ENCODE results near the gene PRIM2.
"Not testable (repeated sequence)": the region's sequence is repeated elsewhere in the genome, so short reads cannot be mapped to it uniquely, and the experiment has no call there.

DNA sequence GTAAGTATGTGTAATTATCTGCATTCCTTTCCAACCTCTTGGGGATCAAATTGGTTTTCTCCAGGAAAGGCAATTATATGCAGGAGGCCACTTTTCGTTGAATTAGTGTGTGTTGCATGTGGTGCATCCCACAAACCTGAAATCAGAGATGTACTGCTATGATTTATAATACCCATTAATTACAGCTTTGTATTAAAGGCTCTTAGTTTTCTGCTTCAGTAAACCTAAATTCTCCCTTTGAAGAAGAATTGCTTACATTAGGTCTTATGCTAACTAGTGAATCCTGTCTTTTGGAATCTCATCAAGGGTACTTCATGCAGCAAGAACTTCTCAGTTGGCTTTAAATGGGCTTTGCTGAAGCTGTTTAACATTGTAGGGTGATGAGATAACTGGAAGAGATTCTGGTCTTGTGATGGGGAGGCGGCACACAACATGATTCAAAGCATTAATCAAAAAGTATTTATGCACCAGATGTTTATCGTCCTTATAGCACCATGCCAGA, 155.5 kb downstream of the PRIM2 start:
- TF ChIP-seq, protein P1, sequence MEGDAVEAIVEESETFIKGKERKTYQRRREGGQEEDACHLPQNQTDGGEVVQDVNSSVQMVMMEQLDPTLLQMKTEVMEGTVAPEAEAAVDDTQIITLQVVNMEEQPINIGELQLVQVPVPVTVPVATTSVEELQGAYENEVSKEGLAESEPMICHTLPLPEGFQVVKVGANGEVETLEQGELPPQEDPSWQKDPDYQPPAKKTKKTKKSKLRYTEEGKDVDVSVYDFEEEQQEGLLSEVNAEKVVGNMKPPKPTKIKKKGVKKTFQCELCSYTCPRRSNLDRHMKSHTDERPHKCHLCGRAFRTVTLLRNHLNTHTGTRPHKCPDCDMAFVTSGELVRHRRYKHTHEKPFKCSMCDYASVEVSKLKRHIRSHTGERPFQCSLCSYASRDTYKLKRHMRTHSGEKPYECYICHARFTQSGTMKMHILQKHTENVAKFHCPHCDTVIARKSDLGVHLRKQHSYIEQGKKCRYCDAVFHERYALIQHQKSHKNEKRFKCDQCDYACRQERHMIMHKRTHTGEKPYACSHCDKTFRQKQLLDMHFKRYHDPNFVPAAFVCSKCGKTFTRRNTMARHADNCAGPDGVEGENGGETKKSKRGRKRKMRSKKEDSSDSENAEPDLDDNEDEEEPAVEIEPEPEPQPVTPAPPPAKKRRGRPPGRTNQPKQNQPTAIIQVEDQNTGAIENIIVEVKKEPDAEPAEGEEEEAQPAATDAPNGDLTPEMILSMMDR (IDR thresholded peaks at IDR 0.05; ENCODE audit: insufficient read depth, low read length, poor library complexity, severe bottlenecking): not testable (repeated sequence)
- TF ChIP-seq EZH2phosphoT487 (conservative IDR thresholded peaks at IDR 0.05; ENCODE audit: low read length): not testable (repeated sequence)
